PFSK-1 (cell line): ENCODE results near the gene CEP72.

Experiments
- POLR2AphosphoS5 ChIP-seq: IDR thresholded peaks from 2 replicates; pipeline ENCODE4 v1.6.1; 2012; ENCODE audit warnings: low read depth, mild to moderate bottlenecking, control low read depth, low read length, moderate library complexity
- SIN3A ChIP-seq: IDR thresholded peaks from 2 replicates; pipeline ENCODE4 v1.6.1; 2012; ENCODE audit warnings: mild to moderate bottlenecking, low read length, moderate library complexity, borderline replicate concordance; ENCODE audit not compliant: insufficient read depth
- TAF1 ChIP-seq: IDR thresholded peaks from 2 replicates; pipeline ENCODE4 v1.6.1; 2012; ENCODE audit warnings: low read length, control low read depth, borderline replicate concordance; ENCODE audit not compliant: insufficient read depth
- TF ChIP-seq, protein P1 (sequence below), 2 experiments: IDR thresholded peaks; 2 replicates each; pipeline versions ENCODE4 v1.6.1 to v1.8.0; 2011 to 2012; ENCODE audit warnings: low read depth in 2 of 2, low read length in 2 of 2, control low read depth in 1 of 2, inconsistent platforms in 1 of 2, mild to moderate bottlenecking in 1 of 2, moderate library complexity in 1 of 2; ENCODE audit not compliant: insufficient read depth in 1 of 2

DNA sequence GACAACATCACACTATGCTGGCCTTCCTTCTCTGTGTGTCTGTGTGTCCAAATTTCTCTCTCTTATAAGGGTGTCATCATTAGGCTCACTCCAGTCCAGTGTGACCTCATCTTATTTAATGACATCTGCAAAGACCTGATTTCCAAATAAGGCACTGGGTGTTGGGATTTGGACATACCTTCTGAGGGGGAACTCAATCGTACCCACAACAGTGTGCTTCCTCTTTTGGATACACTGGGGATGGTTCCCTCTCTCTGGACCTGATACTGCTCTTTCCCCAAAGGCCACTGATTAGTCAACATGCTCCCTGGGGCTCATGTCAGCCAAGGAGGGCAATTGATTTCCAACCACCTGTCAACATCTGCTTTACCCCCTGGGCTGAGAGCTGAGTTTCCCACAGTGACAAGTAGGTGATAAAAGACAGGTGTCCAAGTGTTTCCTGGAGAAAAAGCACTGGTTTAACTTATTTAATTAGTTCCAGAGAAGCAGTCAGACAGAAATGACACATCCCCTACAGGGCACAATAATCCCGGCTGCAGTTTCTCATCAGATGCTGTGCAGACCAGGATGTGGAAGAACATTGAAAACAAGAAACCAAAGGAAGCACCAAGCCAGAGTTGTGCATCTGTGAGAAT lies 17.8 kb upstream of the CEP72 start:
- no peak for TF ChIP-seq SIN3A
- TF ChIP-seq POLR2AphosphoS5, result no peak
- TF ChIP-seq, protein P1, sequence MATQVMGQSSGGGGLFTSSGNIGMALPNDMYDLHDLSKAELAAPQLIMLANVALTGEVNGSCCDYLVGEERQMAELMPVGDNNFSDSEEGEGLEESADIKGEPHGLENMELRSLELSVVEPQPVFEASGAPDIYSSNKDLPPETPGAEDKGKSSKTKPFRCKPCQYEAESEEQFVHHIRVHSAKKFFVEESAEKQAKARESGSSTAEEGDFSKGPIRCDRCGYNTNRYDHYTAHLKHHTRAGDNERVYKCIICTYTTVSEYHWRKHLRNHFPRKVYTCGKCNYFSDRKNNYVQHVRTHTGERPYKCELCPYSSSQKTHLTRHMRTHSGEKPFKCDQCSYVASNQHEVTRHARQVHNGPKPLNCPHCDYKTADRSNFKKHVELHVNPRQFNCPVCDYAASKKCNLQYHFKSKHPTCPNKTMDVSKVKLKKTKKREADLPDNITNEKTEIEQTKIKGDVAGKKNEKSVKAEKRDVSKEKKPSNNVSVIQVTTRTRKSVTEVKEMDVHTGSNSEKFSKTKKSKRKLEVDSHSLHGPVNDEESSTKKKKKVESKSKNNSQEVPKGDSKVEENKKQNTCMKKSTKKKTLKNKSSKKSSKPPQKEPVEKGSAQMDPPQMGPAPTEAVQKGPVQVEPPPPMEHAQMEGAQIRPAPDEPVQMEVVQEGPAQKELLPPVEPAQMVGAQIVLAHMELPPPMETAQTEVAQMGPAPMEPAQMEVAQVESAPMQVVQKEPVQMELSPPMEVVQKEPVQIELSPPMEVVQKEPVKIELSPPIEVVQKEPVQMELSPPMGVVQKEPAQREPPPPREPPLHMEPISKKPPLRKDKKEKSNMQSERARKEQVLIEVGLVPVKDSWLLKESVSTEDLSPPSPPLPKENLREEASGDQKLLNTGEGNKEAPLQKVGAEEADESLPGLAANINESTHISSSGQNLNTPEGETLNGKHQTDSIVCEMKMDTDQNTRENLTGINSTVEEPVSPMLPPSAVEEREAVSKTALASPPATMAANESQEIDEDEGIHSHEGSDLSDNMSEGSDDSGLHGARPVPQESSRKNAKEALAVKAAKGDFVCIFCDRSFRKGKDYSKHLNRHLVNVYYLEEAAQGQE (IDR thresholded peaks at IDR 0.05; ENCODE audit: insufficient read depth in 1 of 2, low read depth in 2 of 2, low read length in 2 of 2), result no peak
- TF ChIP-seq TAF1, result no peak
